Hematopoietic multipotent progenitor cell treated with erythropoietin and hydrocortisone succinate and interleukin-3 and kit ligand, for 15 days (in vitro differentiated cells): ENCODE measurements around the gene SPACDR.

ENCODE experiments used
- DNase-seq: peaks from one replicate; pipeline ENCODE4 v3.0.0-alpha.2; 2015; ENCODE audit warnings: low spot score

Gene SPACDR

GRCh38 chr7:100434297-100435144 is 29.5 kb downstream of the SPACDR start:
- no peak for DNase-seq

- DNase-seq: no peak
Observed at GRCh38 chr7:100433592-100434296, 30.3 kb downstream of the SPACDR start.

- no peak for DNase-seq
Observed at GRCh38 chr7:100433276-100433591, 30.8 kb downstream of the SPACDR start.

GRCh38 chr7:100432621-100433275 is 31.3 kb downstream of the SPACDR start:
- DNase-seq: no peak

- no peak for DNase-seq
Observed at GRCh38 chr7:100432053-100432452, 32.0 kb downstream of the SPACDR start.

GRCh38 chr7:100431286-100431735 is 32.7 kb downstream of the SPACDR start:
- no peak for DNase-seq

- DNase-seq: peak; percentile 28
Observed at GRCh38 chr7:100430493-100431285, 33.4 kb downstream of the SPACDR start.

GRCh38 chr7:100429637-100430492 is 34.2 kb downstream of the SPACDR start, which contains the start of gene MEPCE:
MEPCE (plus strand) TSS chr7:100429831; CDS start chr7:100430019, 188 bp downstream.
- DNase-seq: peak; percentile 91

- DNase-seq: peak; percentile 100
Observed at GRCh38 chr7:100428967-100429636, 35.0 kb downstream of the SPACDR start.

GRCh38 chr7:100428199-100428966 is 35.7 kb downstream of the SPACDR start, which contains the start of gene ZCWPW1:
ZCWPW1 (minus strand) TSS chr7:100428703; CDS start chr7:100420649, 8,054 bp downstream.
- peak; percentile 98 for DNase-seq

- DNase-seq: no peak
Observed at GRCh38 chr7:100427762-100428198, 36.3 kb downstream of the SPACDR start.

- no peak for DNase-seq
Observed at GRCh38 chr7:100426516-100426915, 37.5 kb downstream of the SPACDR start.

- DNase-seq: no peak
Observed at GRCh38 chr7:100425347-100425746, 38.7 kb downstream of the SPACDR start.

- DNase-seq: no peak
Observed at GRCh38 chr7:100423315-100423714, 40.7 kb downstream of the SPACDR start.

GRCh38 chr7:100419660-100420226 is 44.3 kb downstream of the SPACDR start:
- DNase-seq: no peak

GRCh38 chr7:100418930-100419659 is 45.0 kb downstream of the SPACDR start:
- no peak for DNase-seq

GRCh38 chr7:100415448-100415847 is 48.6 kb downstream of the SPACDR start:
- DNase-seq: no peak

- DNase-seq: no peak
Observed at GRCh38 chr7:100413889-100414288, 50.2 kb downstream of the SPACDR start.
